Vagina (tissue), 2 donors: ENCODE data around the gene ZMYND8. TPM values are rescaled to one million over a fixed set of nuclear protein-coding genes. Genes with fewer than 3 reads are reported as not detected.

ENCODE experiments used
- DNase-seq, 2 donors: peaks; one replicate each; pipeline ENCODE4 v3.0.0-alpha.2; 2017; ENCODE audit errors: extremely low spot score in 2 of 2
- H3K27ac ChIP-seq: fragments of 200-600 bp; sonication (generic); one replicate; pipeline ENCODE4 v1.5.1; 2019
- H3K27me3 ChIP-seq: fragments of 200-600 bp; sonication (generic); one replicate; pipeline ENCODE4 v1.5.1; 2019
- H3K36me3 ChIP-seq, 2 donors: fragments of 200-600 bp; sonication (generic); one replicate each; pipeline ENCODE4 v1.5.1; 2017 to 2019
- H3K4me1 ChIP-seq: fragments of 200-600 bp; sonication (generic); one replicate; pipeline ENCODE4 v1.5.1; 2019
- H3K4me3 ChIP-seq, 2 donors: fragments of 200-600 bp; sonication (generic); 1 replicate in 1 of 2; 2 replicates in 1 of 2; pipeline ENCODE4 v1.5.1; 2016 to 2019
- H3K9me3 ChIP-seq: fragments of 200-600 bp; sonication (generic); one replicate; pipeline ENCODE4 v1.5.1; 2019
- CTCF ChIP-seq, 3 experiments: fragments of 450-650 bp in 2 of 3; fragments of 200-600 bp in 1 of 3; sonication (generic) in 1 of 3; IDR thresholded peaks; one replicate each; pipeline ENCODE4 v1.5.1; 2017 to 2019; ENCODE audit warnings: antibody characterized with exemption in 3 of 3, mild to moderate bottlenecking in 2 of 3, moderate library complexity in 2 of 3
- POLR2A ChIP-seq, 2 donors: fragments of 450-650 bp; IDR thresholded peaks; one replicate each; pipeline ENCODE4 v1.6.1; 2017; ENCODE audit warnings: antibody characterized with exemption in 2 of 2, mild to moderate bottlenecking in 2 of 2, moderate library complexity in 2 of 2
- POLR2AphosphoS5 ChIP-seq, 2 donors: sonication (generic); formaldehyde crosslinking; IDR thresholded peaks; one replicate each; pipeline ENCODE4 v1.9.0; 2017; ENCODE audit warnings: antibody characterized with exemption in 2 of 2, mild to moderate bottlenecking in 2 of 2, low read depth in 1 of 2; ENCODE audit not compliant: insufficient read depth in 1 of 2
- intact Hi-C: fragments of 100-400 bp; cut with DNase I; formaldehyde crosslinking; loops from one replicate; pipeline ENCODE4 v1.15.1; 2023
- total RNA-seq: library from RNA; depleted of rRNA; stranded (reverse); fragments of >200 nt; gene quantifications from one replicate; pipeline ENCODE4 v1.2.3, GENCODE V29; 2016

Gene ZMYND8
- total RNA-seq, 1 donor from 2014 or later: 91.1 TPM

DNA sequence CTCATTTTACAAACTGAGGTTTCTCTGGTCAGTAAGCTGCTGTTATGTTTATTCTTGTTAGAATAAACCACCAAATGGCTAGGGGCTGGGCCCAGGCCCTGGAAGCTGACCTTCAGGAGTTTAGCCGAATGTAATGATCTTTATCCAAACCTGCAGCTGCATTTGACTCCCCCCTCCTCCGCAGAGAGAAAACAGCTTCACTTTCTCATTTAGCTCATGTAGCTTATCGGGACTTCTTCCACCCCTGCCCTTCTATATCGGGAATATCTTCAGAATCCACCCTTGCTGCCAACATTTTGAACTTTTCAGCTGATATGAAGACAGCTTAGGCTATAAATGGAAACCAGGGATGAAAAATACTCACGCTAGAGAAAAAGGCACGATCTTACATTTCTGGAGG is 102.6 kb downstream of the ZMYND8 start:
- DNase-seq: no peak
- Histone ChIP-seq H3K4me3 (no peak overlapping the region), H3K4me1 (no peaks in the 10 kb centered on the region), H3K36me3 (peaks cover 0 to 14% of the 10 kb centered on the region in 2 donors), H3K9me3 (no peaks in the 10 kb centered on the region), H3K27me3 (no peaks in the 10 kb centered on the region), H3K27ac (no peak overlapping the region)
- intact Hi-C loops: loop anchor here (2.0 kb wide), 1 partner anchor 53 kb away; no protein-coding TSS in a partner anchor
- no peak for TF ChIP-seq POLR2AphosphoS5 (IDR thresholded peaks at IDR 0.05; ENCODE audit: insufficient read depth in 1 of 2, low read depth in 1 of 2)
- no peak for TF ChIP-seq POLR2A (IDR thresholded peaks at IDR 0.05)
- no peak for TF ChIP-seq CTCF (IDR thresholded peaks at IDR 0.05)

DNA sequence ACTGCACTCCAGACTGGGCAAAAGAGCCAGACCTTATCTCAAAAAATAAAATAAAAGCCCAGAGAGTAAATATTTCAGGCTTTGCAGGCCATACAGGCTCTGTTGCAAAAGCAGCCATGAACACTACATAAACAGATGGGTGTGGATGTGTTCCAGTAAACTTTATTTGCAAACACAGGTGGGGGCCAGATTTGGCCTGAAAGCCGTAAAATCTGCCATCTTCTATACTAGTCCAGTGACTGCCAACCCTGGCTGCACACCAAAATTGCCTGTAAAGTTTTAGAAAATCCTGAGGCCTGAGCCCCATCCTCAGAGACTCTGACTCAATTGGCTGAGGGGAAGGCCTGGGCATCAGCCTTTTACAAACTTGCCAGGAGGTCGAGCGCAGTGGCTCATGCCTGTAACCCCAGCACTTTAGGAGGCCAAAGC is 103.6 kb downstream of the ZMYND8 start:
- Histone ChIP-seq H3K9me3 (no peaks in the 10 kb centered on the region), H3K4me1 (no peaks in the 10 kb centered on the region), H3K27me3 (no peaks in the 10 kb centered on the region), H3K4me3 (no peak overlapping the region), H3K27ac (no peak overlapping the region), H3K36me3 (peaks cover 0 to 24% of the 10 kb centered on the region in 2 donors)
- no peak for DNase-seq
- TF ChIP-seq POLR2A (IDR thresholded peaks at IDR 0.05) (no peak), POLR2AphosphoS5 (IDR thresholded peaks at IDR 0.05; ENCODE audit: insufficient read depth in 1 of 2, low read depth in 1 of 2) (no peak)
- intact Hi-C loops: loop anchor here (2.0 kb wide), 1 partner anchor 52 kb away; no protein-coding TSS in a partner anchor

GRCh38 chr20:47251154-47252020 is 105.1 kb downstream of the ZMYND8 start:
- Histone ChIP-seq H3K27me3 (no peaks in the 10 kb centered on the region), H3K36me3 (peaks cover 0 to 37% of the 10 kb centered on the region in 2 donors), H3K27ac (no peak overlapping the region), H3K4me3 (no peak overlapping the region), H3K4me1 (no peaks in the 10 kb centered on the region), H3K9me3 (no peaks in the 10 kb centered on the region)
- intact Hi-C loops: loop anchor here (2.0 kb wide), 1 partner anchor 51 kb away; no protein-coding TSS in a partner anchor
- TF ChIP-seq CTCF (IDR thresholded peaks at IDR 0.05): no peak
- TF ChIP-seq POLR2AphosphoS5 (IDR thresholded peaks at IDR 0.05; ENCODE audit: insufficient read depth in 1 of 2, low read depth in 1 of 2): no peak
- TF ChIP-seq POLR2A (IDR thresholded peaks at IDR 0.05): no peak
- no peak for DNase-seq

GRCh38 chr20:47250360-47250759 is 106.1 kb downstream of the ZMYND8 start:
- Histone ChIP-seq H3K36me3 (peaks cover 0 to 46% of the 10 kb centered on the region in 2 donors), H3K27me3 (no peaks in the 10 kb centered on the region), H3K9me3 (no peaks in the 10 kb centered on the region), H3K4me1 (no peaks in the 10 kb centered on the region), H3K4me3 (no peak overlapping the region), H3K27ac (no peak overlapping the region)
- intact Hi-C loops: no loop called here
- TF ChIP-seq POLR2A (IDR thresholded peaks at IDR 0.05) (no peak), POLR2AphosphoS5 (IDR thresholded peaks at IDR 0.05; ENCODE audit: insufficient read depth in 1 of 2, low read depth in 1 of 2) (no peak), CTCF (IDR thresholded peaks at IDR 0.05) (no peak)
- DNase-seq: no peak

DNA sequence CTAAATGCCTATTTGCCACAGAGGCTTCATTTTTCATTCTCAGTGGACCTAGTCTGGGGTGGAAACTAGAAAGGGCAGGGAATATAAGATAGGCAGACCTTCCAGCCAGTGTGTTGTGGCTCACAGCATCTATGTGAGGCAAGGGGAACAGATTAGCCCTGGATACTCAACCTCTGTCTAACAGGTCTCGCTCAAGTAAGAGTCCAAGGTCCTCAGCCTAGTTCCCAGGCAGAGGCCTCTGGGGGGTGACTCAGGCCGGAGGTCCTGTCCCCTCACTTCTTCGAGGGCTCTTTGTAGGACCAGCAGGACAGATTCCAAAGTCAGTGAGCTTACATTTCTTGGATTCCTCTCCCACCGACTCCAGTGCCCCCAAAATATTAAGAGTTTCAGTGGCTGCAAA is 106.6 kb downstream of the ZMYND8 start:
- intact Hi-C loops: no loop called here
- peaks cover 0 to 48% of the 10 kb centered on the region in 2 donors for H3K36me3 ChIP-seq
- no peaks in the 10 kb centered on the region for H3K9me3 ChIP-seq
- no peak overlapping the region for H3K27ac ChIP-seq
- no peaks in the 10 kb centered on the region for H3K4me1 ChIP-seq
- no peak for DNase-seq
- no peak for TF ChIP-seq CTCF (IDR thresholded peaks at IDR 0.05)
- TF ChIP-seq POLR2AphosphoS5 (IDR thresholded peaks at IDR 0.05; ENCODE audit: insufficient read depth in 1 of 2, low read depth in 1 of 2): no peak
- no peak for TF ChIP-seq POLR2A (IDR thresholded peaks at IDR 0.05)
- H3K4me3 ChIP-seq: no peak overlapping the region
- H3K27me3 ChIP-seq: no peaks in the 10 kb centered on the region
